ENCODE data around the gene ATG7.

The ATG7 gene

GRCh38 chr3:11306817-11307589, 34.8 kb downstream of the ATG7 start:
- no peak for DNase-seq (ENCODE audit: low spot score)
- peak overlapping the region in 1 of 2 donors; percentile 66 for H3K27ac ChIP-seq
- TF ChIP-seq CTCF (IDR thresholded peaks at IDR 0.05): no peak
- no peak overlapping the region for H3K4me3 ChIP-seq

GRCh38 chr3:11307830-11308432, 35.7 kb downstream of the ATG7 start:
- H3K27ac ChIP-seq: peak overlapping the region in 1 of 2 donors; percentile 66
- no peak overlapping the region for H3K4me3 ChIP-seq
- DNase-seq (ENCODE audit: low spot score): no peak
- TF ChIP-seq CTCF (IDR thresholded peaks at IDR 0.05): no peak

DNA sequence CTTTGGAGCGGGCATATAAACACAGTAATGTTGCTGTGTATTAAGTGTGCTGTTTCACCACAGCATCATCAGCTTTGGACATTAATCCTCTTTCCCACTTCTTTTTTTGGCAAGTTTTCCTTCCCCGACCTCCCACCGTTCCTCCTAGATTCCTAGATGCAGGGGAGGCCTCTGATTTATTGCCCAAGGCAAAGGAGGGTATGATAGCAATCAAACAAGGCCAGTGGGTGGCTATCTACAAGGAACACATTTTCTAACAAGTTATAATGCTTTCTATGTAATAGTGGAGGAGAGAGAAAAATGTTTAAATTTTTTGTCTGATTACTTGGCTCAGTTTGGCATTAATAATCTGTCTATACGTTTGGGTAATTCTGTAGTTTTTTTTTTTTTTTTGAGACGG, 38.1 kb downstream of the ATG7 start:
- no peak for TF ChIP-seq CTCF (IDR thresholded peaks at IDR 0.05)
- H3K4me3 ChIP-seq: no peak overlapping the region
- H3K27ac ChIP-seq: no peak overlapping the region
- DNase-seq (ENCODE audit: low spot score): no peak

GRCh38 chr3:11312166-11312565, 40.0 kb downstream of the ATG7 start:
- Histone ChIP-seq H3K27ac (no peak overlapping the region), H3K4me3 (no peak overlapping the region)
- DNase-seq (ENCODE audit: low spot score): no peak
- TF ChIP-seq CTCF (IDR thresholded peaks at IDR 0.05): no peak

DNA sequence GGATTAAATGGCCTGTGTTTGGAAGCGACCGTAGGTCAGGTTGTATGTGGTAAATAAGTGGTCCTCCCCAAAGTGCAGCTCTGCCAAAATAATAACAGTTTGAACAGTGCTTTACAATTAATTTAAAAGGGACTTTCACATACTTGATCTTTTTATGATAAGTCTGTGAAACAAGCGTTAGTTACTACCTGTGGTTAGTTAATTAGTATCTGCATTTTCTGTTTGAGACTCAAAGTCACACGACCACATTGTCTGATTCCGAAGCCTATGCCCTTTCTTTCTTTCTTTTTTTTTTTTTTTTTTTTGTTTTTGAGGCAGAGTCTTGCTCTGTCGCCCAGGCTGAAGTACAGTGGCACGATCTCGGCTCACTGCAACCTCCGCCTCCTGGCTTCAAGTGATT, 45.1 kb downstream of the ATG7 start:
- no peak for DNase-seq (ENCODE audit: low spot score)
- Histone ChIP-seq H3K4me3 (no peak overlapping the region), H3K27ac (no peak overlapping the region)
- no peak for TF ChIP-seq CTCF (IDR thresholded peaks at IDR 0.05)

GRCh38 chr3:11322931-11323330, 50.7 kb downstream of the ATG7 start:
- Histone ChIP-seq H3K4me3 (no peak overlapping the region), H3K27ac (peak overlapping the region in 1 of 2 donors; percentile 66)
- no peak for DNase-seq (ENCODE audit: low spot score)
- TF ChIP-seq CTCF (IDR thresholded peaks at IDR 0.05): no peak

- no peak for DNase-seq (ENCODE audit: low spot score)
- Histone ChIP-seq H3K4me3 (no peak overlapping the region), H3K27ac (peak overlapping the region in 1 of 2 donors; percentile 66)
- TF ChIP-seq CTCF (IDR thresholded peaks at IDR 0.05): no peak
Measured at GRCh38 chr3:11323813-11324212, 51.6 kb downstream of the ATG7 start.

Measured in coronary artery (tissue), 2 donors.